ACC112 (cell line): ENCODE data around the gene VTCN1.

ENCODE experiments used
- H2AFZ ChIP-seq: fragments of 200-600 bp; sonication (generic); one replicate; pipeline ENCODE4 v1.6.0; 2017; ENCODE audit warnings: antibody characterized with exemption, low read length; ENCODE audit not compliant: unreplicated experiment
- H3K27ac ChIP-seq: fragments of 200-600 bp; sonication (generic); 2 replicates; pipeline ENCODE4 v1.5.1; 2014; ENCODE audit warnings: low read depth, mild to moderate bottlenecking, antibody characterized with exemption, low read length, moderate library complexity
- H3K27me3 ChIP-seq: fragments of 200-600 bp; sonication (generic); 2 replicates; pipeline ENCODE4 v1.6.1; 2014; ENCODE audit warnings: mild to moderate bottlenecking, antibody characterized with exemption, low read length, moderate library complexity, mixed read lengths; ENCODE audit not compliant: insufficient read depth
- H3K36me3 ChIP-seq: fragments of 200-600 bp; sonication (generic); 2 replicates; pipeline ENCODE4 v1.6.1; 2016; ENCODE audit warnings: mild to moderate bottlenecking, antibody characterized with exemption, low read length, moderate library complexity, mixed read lengths; ENCODE audit not compliant: insufficient read depth
- H3K4me1 ChIP-seq: fragments of 200-600 bp; sonication (generic); one replicate; pipeline ENCODE4 v1.6.1; 2016; ENCODE audit warnings: low read length, mixed read lengths; ENCODE audit not compliant: insufficient read depth, unreplicated experiment, control insufficient read depth
- H3K4me3 ChIP-seq: fragments of 200-600 bp; sonication (generic); 2 replicates; pipeline ENCODE4 v1.5.1; 2014; ENCODE audit warnings: mild to moderate bottlenecking, low read depth, low read length
- H3K79me2 ChIP-seq: fragments of 200-600 bp; sonication (generic); one replicate; pipeline ENCODE4 v1.6.0; 2016; ENCODE audit warnings: low read length; ENCODE audit not compliant: control insufficient read depth, unreplicated experiment, insufficient read depth

Gene VTCN1

DNA sequence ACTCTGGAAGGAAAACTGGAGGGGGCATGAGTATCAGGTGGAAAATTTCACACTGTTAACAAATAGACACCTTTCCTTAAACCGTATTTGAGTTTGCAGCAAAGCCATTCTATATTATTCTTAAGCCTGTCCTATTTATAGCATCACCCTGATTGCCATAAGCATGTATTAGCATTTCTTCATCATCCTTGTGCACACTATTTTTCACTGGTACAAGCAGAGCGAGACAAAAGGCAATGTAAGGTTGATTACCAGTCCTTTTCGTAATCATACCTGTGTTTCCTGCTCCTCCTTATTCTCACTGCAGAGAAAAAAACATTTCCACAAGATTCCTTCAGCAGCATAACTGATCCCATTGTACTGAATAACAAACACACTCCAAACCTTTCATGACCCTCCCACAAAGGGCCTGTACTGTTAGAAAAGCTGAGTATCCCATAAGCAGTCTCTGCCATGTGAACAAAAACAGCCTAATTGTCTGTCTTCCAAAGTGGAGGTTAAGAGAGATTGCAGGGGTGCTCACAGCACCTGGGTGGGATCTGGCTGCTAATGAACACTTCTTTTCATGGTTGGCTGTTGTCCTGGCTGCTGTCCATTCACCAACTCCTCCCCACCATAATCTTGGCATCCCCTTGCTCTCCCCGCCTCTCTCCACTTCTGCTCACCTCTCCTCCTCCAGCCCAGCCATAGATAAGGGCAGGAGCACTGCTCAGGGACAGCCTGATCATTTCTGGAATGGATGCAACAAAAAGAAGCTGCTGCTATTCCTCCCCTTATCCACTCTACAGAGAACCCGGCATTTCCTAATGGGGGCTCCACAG, 30.4 kb downstream of the VTCN1 start:
- H3K27me3 ChIP-seq: no peaks in the 10 kb centered on the region
- no peak overlapping the region for H2AFZ ChIP-seq
- no peak overlapping the region for H3K27ac ChIP-seq
- no peaks in the 10 kb centered on the region for H3K36me3 ChIP-seq
- no peaks in the 10 kb centered on the region for H3K4me1 ChIP-seq
- H3K79me2 ChIP-seq: no peaks in the 10 kb centered on the region
- H3K4me3 ChIP-seq: no peak overlapping the region

DNA sequence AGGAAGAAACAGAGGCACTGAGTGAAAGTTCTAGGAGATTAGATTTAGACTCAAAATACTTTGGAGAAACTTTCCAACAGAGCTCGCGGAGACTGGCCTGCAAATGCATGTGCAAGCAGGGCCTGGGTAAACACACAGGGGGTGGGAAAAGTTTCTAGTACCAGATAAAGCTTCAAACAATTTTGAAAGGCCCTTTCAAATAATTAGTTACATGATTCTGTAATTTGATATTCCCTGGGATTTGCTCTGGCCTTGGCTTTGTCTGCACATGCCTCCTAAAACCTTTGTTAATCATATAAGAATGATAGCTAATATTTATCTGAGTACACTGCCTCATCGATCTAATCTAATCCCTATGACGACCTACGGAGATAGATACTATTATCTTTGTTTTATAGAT, 31.3 kb downstream of the VTCN1 start:
- H3K4me3 ChIP-seq: no peak overlapping the region
- H3K27ac ChIP-seq: no peak overlapping the region
- H3K36me3 ChIP-seq: no peaks in the 10 kb centered on the region
- H3K79me2 ChIP-seq: no peaks in the 10 kb centered on the region
- no peaks in the 10 kb centered on the region for H3K27me3 ChIP-seq
- no peaks in the 10 kb centered on the region for H3K4me1 ChIP-seq
- no peak overlapping the region for H2AFZ ChIP-seq

DNA sequence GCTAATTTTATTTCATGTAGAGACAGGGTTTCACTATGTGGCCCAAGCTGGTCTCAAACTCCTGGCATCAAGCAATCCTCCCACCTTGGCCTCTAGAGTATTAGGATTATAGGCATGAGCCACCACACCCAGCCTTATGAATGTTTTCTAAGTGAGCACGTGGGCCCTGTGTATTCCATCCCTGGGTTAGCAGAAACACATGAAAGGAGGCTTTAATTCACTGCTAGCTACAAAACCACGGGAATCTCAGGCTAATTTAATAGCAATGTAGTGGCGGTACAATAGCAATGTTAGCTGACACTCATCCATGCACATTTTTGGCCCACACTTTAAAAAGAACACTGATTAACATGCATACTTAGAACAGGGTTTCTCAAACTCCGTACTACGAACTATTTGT, 32.0 kb downstream of the VTCN1 start:
- H3K36me3 ChIP-seq: no peaks in the 10 kb centered on the region
- no peak overlapping the region for H3K4me3 ChIP-seq
- no peaks in the 10 kb centered on the region for H3K27me3 ChIP-seq
- H3K4me1 ChIP-seq: no peaks in the 10 kb centered on the region
- H3K79me2 ChIP-seq: no peaks in the 10 kb centered on the region
- H2AFZ ChIP-seq: no peak overlapping the region
- no peak overlapping the region for H3K27ac ChIP-seq

DNA sequence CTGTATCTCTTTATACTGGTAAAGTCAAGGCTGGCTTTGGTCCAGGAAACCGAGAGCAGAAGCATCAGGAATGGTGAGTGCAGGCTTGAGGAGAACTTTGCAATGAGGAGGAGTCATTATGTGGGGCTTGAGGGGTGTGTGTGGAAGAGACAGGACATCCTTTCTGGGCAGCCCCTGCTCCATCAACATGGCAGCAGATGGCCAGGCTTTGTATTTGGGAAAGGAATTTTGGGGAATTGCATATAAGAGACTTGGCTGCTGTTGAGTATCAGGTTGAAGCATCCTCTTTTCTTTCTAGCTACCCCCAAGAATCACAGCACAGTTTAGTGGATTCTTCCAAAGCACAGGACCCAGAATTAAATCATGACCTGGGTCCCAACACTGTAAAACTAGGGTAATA, 33.4 kb downstream of the VTCN1 start:
- Histone ChIP-seq H3K36me3 (no peaks in the 10 kb centered on the region), H3K4me3 (no peak overlapping the region), H3K79me2 (no peaks in the 10 kb centered on the region), H3K4me1 (peaks cover 2% of the 10 kb centered on the region), H3K27ac (no peak overlapping the region), H2AFZ (no peak overlapping the region), H3K27me3 (no peaks in the 10 kb centered on the region)

DNA sequence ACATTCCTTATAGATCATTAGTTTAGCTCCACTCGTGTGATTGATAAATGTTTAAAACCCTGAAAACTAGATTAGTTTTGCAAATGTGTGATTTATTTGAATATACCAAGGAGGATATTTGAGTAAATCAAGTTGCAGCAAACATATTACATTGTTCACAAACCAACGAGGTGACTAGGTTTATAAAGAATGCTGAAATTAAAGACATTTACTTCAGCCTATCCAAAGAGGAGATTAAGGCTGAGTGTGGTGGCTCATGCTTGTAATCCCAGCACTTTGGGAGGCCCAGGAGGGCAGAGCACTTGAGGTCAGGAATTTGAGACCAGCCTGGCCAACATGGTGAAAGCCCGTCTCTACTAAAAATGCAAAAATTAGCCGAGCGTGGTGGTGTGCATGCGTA, 34.1 kb downstream of the VTCN1 start:
- no peaks in the 10 kb centered on the region for H3K36me3 ChIP-seq
- no peak overlapping the region for H2AFZ ChIP-seq
- H3K27ac ChIP-seq: no peak overlapping the region
- peaks cover 9% of the 10 kb centered on the region for H3K4me1 ChIP-seq
- no peak overlapping the region for H3K4me3 ChIP-seq
- no peaks in the 10 kb centered on the region for H3K79me2 ChIP-seq
- no peaks in the 10 kb centered on the region for H3K27me3 ChIP-seq

DNA sequence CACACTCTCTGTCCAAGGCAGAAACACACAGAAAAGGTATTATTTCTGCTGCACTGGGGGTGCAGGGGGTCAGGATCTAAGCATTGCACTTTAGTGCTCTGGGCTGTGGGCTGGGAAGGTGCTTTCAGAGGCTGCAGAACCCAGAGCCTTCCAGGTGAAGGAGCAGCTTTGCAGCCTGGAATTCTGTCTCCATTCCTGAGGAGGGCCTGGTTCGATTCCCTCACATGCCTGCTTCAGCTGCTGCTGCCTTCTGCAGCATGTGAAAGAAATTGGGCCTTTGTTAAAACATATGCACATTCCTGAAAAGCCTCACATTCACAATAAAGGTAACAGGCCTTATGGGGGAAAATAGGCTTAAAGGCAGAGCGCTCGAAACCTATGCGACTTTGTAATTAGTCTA, 35.9 kb downstream of the VTCN1 start:
- Histone ChIP-seq H3K4me3 (no peak overlapping the region), H3K79me2 (no peaks in the 10 kb centered on the region), H2AFZ (no peak overlapping the region), H3K4me1 (peaks cover 12% of the 10 kb centered on the region), H3K27me3 (no peaks in the 10 kb centered on the region), H3K27ac (no peak overlapping the region), H3K36me3 (no peaks in the 10 kb centered on the region)

DNA sequence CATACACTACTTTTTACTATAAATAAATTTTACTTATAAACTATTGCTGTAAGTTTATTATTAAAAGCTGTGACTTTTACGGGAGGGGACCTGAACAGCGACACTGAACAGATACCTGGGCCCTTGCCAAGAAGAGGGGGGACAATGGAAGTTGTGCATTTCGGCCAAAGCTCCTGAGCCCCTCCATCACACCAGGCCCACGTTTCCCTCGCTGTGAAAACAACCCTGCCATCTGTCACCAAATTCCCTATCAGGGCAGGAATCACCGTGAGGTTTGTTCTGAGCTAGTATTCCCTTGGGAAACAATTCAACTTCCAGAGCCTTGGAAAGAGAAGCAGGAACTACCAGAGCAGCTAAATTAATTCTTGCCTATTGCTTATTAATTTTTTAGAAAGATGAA, 37.0 kb downstream of the VTCN1 start:
- Histone ChIP-seq H3K36me3 (no peaks in the 10 kb centered on the region), H3K4me3 (no peak overlapping the region), H3K27me3 (no peaks in the 10 kb centered on the region), H3K4me1 (peaks cover 12% of the 10 kb centered on the region), H3K79me2 (no peaks in the 10 kb centered on the region), H2AFZ (no peak overlapping the region), H3K27ac (no peak overlapping the region)

DNA sequence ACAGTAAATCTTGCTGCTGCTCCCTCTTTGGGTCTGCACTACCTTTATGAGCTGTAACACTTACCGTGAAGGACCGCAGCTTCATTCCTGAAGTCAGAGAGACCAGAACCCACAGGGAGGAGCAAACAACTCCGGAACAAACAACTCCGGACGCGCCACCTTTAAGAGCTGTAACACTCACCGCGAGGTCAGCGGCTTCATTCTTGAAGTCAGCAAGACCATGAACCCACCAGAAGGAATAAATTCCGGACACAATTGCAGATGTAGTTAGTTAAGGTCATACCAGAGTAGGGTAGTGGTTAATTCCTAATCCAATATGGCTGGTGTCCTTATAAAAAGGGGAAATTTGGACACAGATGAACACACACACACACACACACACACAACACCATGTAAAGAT, 37.7 kb downstream of the VTCN1 start:
- Histone ChIP-seq H3K4me3 (no peak overlapping the region), H3K27ac (no peak overlapping the region), H3K36me3 (no peaks in the 10 kb centered on the region), H3K79me2 (no peaks in the 10 kb centered on the region), H2AFZ (no peak overlapping the region), H3K27me3 (no peaks in the 10 kb centered on the region), H3K4me1 (peaks cover 12% of the 10 kb centered on the region)

DNA sequence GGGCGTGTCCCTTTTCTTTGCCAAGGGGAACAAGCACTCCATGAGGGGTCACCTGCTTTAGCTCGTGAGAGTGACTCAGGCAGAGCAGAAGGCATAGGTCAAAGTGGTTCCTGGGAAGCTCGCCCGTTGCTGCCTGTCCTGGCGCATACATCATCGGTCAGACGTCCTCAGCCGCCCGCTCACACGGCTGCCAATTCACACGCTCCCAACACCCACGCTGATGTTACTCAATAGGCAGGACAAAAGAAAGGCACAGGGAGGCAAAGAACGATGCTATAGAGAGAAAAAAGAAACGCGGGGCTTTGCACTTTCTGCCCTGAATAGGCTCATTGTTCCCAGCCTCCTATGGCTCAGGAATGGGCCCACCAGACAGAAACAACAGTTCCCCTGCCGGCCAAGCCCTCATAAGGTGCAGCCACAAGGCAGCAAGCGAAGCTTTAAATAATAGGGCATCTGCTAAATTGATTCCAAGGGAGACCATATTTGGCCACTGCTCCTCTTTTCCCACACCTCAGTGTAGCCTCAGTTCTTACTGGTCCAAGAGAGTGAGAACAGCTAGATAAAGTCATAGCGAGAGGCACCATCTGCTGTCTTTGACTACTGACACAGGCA, 38.7 kb downstream of the VTCN1 start:
- Histone ChIP-seq H3K27me3 (no peaks in the 10 kb centered on the region), H2AFZ (peak overlapping the region; percentile 53)

DNA sequence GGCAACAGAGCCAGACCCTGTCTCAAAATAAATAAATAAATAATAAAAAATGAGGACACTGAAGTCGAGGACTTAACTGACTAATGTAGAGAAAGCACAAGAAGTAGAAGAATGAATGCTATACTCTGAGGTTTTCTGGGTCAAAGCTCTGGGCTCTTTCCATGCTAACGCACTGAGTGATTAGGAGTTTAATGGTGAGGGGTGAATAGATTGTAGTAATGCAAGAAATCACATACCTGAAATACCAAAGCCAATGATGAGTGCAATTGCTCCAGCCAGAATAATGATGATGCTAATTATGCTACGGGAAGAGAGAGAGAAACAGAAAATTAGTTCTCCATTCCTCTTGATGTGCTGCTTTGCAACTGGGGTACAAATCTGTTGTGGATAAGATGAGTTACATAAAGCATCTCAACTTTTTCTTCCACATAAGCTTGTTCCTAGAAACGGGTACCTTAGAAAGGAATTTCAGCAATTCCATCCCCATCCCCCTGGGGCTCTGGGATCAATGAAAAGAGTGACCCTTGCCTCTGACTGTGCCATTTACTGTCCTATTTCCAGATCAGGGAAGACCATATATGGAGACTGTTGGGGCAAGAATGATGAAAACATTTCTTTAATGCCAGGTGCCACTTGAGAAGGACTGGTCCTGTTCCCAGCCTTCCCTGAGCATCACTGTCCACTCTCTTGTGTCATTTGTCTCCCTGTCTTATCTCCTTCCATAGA, 40.7 kb downstream of the VTCN1 start:
- H3K27ac ChIP-seq: no peak overlapping the region
- no peak overlapping the region for H2AFZ ChIP-seq
- peaks cover 12% of the 10 kb centered on the region for H3K4me1 ChIP-seq
- no peaks in the 10 kb centered on the region for H3K36me3 ChIP-seq
- H3K79me2 ChIP-seq: no peaks in the 10 kb centered on the region
- no peaks in the 10 kb centered on the region for H3K27me3 ChIP-seq
- H3K4me3 ChIP-seq: no peak overlapping the region

More for the DNA sequence above, 38.7 kb downstream of the VTCN1 start:
- no peaks in the 10 kb centered on the region for H3K36me3 ChIP-seq
- H3K27ac ChIP-seq: peak overlapping the region; percentile 78; the same call in 1 of the 2 replicates
- no peak overlapping the region for H3K4me3 ChIP-seq
- peaks cover 12% of the 10 kb centered on the region for H3K4me1 ChIP-seq
- H3K79me2 ChIP-seq: no peaks in the 10 kb centered on the region
